HG03571 (cell line): ENCODE measurements around the gene HRK.
"Not testable (repeated sequence)": the region's sequence is repeated elsewhere in the genome, so short reads cannot be mapped to it uniquely, and the experiment has no call there.

Source experiments
- ATAC-seq: cut with Tn5 transposase; IDR thresholded peaks from one replicate; pipeline ENCODE4 v1.9.1; 2021; ENCODE audit not compliant: unreplicated experiment

Gene HRK

DNA sequence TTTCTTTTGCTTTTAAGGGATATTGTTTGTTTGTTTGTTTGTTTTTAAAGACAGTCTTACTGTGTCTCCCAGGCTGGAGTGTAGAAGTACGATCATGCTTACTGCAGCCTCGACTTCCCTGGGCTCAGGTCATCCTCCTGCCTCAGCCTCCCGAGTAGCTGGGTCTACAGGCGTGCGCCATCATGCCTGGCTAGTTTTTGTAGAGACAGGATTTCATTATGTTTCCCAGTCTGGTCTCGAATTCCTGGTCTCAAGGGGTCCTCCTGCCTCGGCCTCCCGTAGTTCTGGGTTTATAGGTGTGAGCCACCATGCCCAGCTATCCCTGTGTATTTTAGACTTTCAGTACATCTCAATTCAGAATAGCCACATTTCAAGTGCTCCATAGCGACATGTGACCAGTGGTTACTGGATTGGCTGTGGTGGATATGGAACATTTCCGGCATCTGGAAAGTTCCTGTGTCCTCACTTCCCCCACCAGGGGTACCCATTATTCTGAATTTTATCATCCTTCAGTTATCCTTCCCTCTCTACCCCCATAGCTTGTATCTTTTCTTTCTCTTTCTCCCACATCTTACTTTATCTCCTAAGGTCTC lies 61.1 kb downstream of the HRK start:
- ATAC-seq, result no peak

DNA sequence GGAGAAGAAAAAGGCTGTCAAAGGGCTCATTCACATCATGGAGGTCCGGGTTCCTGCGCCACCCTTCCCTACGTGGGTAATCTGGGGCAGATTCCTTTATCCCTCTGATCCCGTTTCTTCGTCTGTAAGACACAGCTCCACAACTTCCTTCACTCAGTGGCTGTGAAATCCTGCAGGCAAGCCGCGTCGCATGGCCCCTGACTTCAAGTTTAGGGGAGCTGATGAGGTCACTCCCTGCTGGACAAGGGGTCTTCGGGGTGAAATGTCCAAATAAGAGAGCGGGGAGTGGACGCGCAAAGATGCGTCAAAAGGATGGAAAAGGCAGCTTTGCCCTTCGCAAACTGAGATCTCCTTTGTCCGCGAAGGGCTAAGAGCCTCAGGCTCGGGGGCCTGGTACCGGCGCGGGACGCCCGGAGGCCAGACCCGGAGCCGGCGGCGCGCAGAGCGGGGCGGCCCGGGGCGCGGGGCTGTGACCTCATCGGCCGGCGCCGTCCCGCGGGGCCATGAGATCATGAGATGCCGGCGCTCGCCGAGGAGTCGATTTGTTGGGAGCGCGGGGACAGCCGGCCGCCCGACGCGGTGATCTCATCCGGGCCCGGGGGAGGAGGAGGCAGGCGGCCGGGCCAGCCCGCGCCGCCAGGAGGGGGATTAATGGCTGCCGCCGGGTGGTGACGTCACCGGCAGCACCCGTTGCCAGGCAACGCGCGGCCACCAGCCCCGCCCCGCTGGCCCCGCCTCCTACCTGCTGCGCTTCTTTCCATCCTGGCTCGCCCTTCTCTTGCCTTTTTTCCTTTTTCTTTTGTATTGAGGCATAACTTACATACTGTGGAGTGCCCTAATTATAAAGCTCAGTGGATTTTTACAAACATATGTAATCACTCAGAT lies 62.1 kb downstream of the HRK start:
- peak; percentile 77 for ATAC-seq

DNA sequence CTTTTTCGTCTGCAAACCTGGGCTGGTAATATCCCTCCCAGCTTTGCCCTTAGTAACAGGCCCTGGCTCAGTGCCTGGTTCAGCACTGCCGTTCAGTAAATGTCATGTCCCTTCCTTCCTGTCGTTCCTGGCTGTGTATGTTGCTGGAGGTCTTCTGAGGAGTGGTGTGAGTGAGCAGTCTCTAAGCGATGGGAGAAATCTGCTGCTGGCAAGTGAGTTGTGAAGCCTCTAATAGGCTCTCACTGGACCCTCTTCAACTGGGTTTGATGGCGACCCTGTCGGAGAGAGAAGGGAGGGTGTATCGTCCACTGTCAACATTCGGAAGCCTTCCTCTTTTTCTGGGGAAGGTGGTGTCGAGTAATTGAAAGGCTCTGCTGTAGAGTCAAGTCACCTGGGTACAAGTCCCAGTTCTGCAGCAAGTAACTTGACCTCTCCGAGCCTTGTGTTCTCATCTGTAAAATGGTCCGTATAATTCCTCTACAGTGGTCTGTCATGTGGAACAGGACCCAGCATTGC lies 62.8 kb downstream of the HRK start:
- no peak for ATAC-seq

DNA sequence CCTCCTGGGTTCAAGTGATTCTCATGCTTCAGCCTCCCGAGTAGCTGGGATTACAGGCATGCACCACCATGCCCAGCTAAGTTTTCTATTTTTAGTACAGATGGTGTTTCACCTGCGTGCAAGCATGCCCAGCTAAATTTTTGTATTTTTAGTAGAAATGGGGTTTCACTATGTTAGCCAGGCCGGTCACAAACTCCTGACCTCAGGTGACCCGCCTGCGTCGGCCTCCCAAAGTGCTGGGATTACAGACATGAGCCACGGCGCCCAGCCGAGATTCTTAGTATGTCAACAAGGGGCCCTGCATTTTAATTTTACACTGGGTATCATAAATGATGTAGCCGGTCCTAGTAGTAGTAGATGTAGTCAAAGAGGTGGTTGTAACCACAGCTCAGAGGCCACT lies 66.5 kb downstream of the HRK start:
- ATAC-seq, result not testable (repeated sequence)

DNA sequence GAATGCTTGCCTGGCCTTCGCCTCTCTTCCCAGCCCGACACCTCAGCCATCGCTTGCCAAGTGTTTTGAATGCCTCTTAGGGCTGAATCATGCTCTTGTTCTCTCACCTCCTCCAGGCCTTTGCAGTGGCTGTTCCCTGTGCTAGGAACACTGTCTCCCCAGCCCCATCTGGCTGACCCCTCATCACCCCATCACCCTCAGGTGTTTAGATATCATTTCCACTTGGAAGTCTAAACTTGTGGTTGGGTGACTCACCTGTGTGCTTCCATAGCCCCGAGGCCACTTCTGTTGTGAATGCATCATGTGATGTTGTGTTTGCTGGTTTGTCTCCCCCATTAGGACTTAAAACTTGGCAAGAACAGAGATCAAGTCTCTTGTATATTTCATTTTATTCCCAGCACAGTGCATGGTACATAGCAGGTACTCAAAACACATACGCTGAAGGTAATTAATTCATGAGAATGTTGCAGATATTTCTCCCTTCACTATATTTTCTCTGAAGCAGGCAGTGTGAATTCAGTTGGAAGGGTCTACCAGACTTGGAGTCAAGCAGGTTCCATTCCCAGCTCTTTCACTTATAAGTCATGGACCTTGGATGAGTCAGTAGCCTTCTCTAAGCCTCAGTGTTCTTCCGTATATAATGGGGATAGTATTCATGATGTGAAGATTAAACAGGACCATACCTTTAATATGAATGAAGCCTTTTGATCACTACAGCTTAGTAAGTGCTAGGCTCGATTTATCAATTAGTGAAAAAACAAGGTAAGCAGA lies 67.8 kb downstream of the HRK start:
- ATAC-seq, result no peak

DNA sequence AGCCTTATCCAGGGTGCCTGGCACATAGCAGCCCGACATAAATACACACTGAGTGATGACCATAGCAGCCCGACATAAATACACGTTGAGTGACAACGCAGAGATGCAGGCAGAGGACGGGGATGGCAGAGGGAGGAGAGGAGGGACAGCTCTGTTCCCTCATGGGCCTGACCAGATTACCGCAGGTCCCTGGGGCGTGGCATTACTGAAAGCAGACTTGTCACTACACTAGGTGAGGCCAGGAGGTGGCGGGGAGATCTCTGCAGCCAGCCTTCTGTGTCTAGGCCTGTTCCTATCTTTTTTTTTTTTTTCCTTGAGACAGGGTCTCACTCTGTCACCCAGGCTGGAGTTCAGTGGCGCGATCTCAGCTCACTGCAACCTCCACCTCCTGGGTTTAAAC lies 69.0 kb downstream of the HRK start:
- ATAC-seq, result no peak

DNA sequence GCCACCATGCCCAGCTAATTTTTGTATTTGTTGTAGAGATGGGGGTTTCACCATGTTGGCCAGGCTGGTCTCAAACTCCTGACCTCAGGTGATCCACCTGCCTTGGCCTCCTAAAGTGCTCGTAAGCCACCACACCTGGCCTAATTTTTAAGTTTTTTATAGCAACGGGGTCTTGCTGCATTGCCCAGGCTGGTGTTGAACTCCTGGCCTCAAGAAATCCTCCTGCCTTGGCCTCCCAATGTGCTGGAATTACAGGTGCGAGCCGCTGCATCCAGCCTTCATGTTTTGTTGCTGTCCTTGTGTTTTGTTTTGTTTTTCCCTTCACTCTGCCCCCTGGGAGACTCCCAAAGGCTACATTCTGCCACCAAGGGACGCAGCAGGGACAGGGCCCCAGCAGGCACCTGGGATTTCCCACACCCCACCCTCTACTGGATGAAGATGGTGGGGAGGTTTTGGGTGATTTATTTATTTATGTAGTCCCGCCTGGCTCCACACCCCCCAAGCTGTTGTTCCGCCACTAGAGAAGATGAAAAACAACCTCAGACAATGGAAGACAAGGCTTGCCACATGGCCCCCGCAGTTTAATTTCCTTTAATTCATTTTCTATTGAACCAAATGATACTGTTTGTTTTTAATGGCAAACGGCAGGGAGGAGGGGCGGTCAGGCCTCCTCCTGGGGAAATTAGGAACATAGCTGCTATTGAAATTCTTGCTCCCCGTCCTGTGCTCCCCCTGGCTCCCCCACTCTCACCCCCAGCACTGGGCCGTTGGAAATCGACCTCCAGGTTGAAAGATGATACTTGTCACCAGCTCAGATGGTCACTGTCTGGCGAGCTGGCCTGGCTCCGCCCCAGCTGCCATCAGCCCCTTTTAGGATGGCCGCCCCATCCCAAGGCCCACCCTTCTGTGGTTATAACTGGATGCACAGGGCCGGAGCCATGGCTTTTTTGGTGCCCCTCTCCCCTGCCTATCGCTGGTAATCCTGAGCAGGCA lies 72.8 kb downstream of the HRK start:
- no peak for ATAC-seq

DNA sequence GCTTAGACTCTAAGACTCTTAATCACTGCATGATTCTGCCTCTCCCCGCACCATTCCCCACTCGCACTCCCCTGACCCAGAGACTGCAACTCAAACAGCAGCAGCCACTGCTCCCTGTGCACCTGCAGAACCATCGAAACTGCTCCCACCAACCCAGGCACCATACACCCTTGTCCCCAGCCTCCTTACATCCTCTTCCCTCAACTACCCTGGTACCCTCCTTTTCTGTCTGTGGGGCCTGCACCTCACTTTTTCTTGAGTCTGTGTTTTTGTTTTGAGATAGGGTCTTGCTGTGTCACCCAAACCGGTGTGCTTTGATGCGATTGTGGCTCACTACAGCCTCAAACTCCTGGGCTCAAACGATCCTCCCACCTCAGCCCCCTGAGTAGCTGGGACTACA lies 73.7 kb downstream of the HRK start:
- ATAC-seq, result no peak

DNA sequence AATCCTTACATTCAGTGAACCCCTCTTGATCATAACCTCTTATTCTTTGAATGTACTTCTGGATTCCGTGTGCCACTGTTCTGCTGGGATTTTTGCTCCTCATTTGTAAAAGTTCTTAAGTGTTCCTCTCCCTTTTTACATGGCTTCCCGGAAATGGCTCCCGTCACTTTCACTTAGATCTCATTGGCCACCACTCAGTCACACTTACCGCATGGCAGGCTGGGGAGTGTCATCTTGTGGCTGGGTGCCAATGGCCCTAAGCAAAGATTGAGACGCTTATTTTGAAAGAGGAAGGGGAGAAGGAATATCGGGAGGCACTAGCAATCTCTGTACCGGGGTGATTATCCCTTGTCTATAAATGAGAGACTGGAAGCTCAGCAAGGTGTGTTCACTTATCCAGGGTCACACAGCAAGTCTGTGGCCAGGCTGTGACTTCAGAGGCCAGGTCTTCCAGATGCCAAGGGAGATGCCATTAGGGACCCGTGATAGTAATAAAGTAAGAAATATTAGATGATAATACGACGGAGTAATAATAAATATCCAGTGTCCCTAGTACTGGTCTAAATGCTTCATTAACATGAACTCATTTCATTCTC lies 74.3 kb downstream of the HRK start:
- no peak for ATAC-seq
